ENCODE results near the gene NGDN.
A peak's percentile ranks its signal among the peaks of the same experiment; 100 is the strongest.

The NGDN gene

DNA sequence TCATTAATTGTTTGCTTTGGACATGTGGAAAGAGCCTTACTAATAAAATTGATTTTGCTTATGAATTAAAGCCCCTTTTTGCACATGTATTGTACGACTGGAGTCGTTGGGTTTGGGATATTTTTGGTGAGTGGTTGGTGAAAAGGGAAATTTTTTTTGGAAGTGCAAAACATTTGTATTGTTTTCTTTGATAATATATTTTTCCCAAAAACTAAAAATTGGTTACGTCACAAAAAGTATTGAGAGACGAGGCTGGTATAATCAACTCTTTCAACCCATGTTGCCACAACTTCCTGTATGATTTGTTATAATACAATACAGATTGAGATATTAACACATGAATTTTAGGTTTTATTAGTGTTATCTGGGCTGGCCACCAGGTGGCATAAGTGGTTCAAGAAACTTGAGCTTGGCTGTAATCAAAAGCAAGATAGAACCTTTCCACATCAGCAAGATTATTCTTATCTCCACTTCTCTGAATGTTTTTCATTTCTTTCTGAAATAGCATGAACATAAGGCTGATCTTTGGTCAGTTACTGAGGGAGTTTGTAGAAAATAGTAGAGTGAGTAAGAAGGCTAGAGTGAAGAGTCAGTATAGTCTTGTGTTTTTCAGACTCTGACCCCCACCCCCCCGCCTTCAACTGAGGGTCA, 8.7 kb downstream of the NGDN start:
- FAIRE-seq, result peak; percentile 84

DNA sequence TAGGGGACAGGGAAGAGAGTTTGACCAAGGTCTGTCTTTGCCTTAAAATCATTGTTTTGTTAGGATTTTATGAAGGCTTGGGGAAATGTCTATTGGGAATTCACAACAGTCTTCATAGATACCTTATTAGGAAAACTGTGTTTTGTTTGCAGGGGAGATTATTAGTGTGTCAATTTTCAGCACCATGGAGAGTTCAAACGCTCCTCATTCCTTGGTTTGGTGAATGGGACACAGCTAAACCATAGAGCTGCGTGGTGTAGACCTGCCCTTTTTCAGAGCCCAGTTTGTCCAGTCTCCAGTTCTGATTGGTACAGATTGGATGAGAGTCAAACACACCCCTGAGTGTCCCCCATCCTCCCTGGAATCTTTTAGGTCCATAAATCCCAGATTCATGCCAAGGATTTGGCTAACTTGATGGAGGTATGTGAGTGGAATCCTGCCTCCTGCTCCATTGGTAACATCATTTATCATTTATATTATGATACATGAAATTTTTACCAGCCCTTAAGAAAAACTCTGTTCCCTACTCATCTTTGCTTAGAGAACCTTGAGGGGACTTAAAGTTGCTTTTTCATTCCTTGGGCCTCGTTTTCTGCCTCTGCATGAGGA, 12.0 kb downstream of the NGDN start:
- no peak for FAIRE-seq

DNA sequence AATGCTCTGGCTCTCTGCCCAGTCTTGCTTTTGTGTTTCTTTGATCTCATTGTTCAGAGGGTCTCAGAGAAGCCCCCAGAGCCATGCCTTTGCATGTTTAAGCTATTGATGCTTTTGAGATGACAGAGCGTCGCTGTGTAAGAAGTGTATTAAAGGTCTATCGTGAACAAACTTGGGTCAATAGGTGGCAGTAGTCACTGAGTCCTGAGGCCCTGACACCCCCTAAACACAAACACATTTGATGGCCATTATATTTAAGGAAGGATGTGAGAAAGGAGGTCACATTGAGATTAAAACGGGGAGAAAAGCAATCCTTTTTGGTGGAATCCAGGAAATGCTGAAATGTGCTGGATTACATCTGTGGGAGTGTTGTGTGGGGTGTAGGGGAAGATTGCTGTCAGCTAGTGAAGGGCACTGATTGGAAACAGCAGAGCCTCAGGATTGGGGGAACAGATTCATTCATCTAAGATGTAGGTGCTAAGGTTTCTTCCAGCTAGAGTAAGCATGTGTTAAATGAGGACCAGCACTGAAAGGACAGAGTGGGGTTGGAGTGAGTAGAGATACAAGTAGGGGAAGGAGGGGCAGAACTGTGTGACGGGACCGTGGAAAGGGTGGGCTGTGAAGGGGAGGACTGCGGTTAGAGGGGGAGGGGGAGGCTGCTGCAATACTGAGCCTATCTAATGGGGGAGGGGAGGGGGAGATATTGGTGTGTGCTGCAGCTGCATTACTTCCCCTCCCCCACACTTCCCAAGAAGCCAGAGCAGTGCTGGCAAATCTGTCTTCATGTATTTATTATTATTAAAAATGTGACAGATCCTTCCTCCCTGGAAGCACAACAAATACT, 12.7 kb downstream of the NGDN start:
- FAIRE-seq, result no peak

DNA sequence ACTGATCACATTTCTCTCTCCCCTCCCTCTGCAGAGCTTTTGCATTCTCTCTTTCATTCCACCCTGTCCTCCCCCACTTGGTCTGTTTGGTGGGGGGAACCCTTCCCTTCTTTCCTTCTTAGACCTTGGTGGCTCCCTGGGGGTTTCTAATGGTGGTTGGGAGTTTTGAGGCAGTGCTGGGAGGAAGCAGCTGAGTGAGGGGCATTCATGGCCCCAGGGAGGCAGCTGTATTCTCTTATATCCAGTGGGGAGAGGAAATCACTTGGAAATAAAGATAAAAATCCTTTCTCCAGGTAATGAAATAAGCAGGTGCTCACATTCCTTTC, 13.3 kb downstream of the NGDN start:
- FAIRE-seq, result no peak

DNA sequence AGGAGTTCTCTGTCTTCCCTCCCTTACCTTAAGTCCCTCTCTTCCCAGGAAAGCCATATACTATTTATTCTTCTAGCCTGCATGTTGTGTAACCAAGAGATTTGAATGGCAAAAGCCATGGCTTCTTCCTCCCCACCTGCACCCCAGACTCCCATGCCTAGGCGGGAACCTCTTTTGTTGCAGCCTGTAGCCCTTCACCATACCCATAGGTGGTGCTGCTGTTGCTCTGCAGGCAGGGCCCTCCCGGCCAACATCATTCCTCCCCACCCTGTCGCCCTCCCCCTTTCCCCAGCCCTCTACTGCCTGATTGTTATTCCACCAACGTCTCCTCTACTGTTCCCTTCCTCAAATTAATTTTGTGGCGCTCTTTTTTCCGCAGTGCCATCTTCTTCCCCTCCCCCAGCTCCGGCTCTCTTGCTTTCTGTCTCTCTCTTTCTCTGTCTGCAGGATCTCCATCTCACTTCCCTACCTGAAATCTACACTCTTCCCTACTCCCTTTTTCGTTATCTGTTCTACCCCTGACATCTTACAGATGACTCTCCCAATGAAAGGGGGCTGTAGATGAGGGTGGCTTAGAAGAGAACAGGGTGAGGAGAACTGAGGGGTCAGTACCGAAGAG, 13.8 kb downstream of the NGDN start:
- FAIRE-seq, result no peak

DNA sequence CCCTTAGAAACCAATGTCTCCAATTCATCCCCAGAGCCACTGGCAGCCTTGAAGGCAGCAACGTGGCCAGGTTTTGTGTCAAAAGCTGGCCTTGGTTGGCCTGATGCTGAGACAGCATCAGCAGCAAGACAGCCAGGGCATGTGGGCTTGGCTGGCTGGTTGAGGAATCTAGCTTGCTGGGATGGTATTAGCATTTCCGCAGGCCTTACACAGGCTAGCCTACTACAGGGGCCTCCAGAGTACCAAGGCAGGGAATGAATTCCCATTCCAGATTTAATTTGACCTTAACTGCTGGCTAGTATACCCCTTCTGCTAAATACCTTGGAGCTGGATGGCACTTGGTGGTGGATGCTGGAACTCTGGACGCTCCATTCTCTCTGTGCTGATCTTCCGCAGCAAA, 15.8 kb downstream of the NGDN start:
- no peak for FAIRE-seq

DNA sequence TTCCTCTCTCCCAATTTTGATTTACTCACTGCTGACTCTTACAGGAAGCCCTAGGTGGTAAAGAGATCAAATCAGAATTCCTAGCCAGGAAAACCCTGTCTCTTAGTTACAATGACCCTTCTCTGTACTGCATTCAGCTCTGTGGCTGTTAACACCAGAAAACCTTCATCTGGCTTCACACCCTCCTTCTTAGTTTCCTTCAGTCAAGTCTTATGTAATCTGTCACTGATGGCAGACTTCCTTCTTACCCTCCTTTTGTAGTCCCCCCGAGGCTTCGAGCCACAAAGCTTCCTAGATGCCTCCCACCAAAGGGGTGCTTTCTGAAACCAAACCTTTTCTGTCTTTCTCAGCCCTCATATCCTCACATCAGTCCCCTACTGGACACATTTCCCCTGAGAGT, 16.5 kb downstream of the NGDN start:
- no peak for FAIRE-seq

DNA sequence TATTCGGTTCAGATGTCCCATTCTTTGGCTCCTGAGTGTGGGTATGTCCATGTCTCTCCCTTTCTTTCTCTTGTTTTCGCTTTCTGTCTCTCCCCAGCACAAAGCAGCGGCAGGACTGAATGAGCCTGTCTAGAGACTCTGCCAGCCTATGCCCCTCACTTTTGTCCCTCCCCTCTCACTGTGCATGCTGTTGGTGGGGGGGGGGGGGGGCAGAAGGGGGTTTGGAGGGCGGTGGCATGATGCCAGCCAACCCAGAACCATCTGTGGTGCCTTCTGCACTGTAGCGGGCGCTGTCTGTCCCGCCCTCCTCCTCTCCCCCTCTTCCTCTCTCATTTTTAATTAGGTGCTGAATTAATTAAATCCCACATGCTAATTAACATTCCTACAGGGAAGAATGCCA, 17.7 kb downstream of the NGDN start:
- no peak for FAIRE-seq

DNA sequence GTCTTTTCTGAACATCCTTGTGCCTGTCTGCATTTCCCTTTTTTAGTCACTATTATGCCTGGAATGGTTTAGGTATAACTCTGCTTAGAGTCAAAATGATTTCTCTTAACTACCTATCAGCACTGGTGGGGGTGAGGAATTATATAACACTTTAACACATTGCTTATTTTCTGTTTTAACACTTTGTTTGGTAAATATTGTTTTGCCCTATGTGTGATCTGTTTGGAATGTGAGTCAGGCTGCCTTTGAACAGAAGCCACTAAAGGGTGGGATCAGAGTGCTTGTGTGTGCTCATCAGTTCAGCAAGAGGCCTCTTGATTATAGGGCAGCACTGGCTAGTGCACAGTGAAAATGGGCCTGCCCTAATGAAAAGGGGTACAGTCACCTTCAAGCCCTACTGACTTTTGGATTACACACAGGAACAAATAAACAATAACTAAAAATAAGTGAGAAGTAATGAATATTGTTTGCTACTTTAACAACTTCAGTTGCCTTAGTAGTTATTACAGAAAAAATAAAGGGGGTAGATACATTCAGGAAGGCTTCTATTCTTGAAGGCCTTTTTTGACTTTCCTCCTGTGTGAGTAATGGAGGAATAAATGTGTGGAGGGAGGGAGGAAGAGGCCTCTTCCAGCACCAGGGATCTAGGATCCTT, 23.2 kb downstream of the NGDN start:
- no peak for FAIRE-seq

DNA sequence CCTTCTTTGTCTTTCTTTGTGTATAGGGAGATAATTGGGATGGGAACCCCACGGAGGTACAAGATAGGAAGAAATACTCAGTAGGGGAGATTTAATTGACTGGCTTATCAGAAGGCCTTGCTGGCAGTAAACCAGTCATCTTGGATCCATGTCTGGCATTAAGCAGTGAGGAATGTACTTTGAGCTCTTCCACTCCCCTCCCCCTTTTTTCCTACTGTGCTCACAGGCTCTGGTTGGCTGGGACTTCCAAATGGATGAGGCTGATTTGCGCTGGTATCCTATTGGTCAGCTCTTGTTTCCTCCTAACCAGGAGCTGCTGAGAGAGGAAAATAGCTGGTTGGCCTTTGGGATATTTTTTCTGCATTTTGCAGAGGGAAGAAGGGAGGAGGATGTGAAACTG, 24.7 kb downstream of the NGDN start:
- no peak for FAIRE-seq

DNA sequence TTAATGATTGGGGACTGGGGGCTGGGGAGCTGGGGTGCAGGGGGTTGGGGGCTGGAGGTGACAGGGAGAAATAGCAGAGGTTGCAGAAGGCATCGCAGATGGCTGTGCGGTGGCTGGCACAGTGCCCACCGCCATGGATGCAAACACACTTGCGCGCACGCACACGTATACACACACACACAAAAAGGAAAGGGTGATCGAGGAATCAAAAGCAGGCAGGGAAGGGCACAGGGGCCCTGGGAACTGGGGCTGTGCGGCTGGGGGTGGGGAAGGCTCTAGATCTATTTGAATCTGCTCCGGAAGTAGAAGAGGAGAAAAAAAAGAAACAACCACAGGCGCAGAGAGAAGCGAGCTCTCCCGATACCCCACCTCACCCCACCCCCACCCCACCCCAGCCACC, 42.7 kb downstream of the NGDN start:
- no peak for FAIRE-seq

DNA sequence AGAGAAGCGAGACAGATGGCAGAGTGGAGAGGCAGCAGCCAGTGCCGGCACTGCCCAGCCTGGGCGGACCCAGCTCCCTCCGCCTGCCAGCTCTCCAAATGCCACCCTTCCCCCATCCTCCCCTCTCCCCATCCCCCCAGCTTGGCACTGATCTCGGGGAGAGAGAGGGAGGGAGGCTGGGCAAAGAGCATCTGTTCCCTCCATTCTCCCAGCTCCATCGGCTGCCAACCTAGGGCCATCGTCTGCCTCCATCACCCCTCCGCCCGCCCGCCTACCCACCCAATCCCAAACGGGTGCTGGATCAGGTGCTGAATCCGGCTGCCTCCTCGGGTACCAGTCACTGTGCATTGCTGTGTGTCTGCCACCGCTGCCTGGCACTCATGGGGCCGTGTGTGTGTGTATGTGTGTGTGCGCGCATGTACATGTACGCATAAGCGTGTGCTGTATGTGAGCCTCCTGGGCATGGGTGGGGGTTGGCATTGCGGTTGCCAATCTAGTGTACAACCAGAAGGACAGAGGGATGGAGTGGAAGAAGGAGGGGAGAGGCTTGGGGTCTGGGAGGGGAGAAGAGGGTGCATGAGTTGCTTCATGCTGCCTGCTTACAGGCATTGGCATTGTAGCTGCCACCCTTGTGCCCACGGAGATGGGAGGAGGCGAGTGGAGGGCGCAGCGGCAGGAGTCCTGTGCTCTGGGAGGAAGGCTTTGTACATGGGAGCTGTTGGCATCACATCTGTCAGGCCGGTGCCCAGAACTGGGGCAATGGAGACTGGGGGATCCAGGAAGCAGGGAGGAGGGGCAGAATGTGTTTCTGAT, 43.7 kb downstream of the NGDN start:
- no peak for FAIRE-seq

DNA sequence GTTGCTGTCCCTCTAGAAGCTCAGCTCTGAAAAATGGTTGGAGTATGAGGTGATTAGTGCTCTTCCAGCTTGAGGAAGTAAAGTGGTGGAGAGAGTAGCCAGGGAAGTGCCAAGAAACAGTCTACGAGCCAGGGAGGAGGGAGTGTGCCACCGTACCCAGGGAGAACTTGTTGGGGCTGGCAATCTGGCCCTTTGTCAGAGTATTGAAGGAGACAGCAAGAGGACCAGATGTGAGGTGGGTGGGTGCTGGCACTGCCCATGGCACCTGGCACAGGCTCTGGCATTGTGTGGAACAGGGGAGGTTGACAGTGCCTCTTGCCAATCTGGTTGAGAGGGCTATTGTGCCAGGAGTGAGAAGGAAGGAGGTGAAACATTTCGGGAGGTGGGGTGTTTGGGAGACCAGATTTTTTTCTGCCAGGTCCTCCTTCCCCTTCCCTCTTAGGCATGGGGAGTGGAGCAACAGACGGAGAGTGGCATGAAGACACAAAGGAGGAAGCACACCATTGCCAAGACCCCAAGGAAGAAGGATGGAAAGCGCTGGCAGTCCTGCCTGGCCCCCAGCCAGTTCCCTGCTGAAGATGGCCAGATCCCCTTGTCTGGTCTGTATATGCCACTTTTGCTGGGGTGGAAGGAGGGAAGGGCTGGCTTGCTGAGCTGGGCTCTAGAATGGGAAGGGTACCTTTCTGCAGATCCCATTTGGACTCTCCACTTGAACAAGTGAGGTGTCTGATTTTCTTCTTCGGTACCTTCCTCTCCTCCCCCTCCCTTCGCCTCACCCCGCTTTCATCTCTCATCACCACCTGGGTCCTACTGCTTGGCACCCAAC, 44.5 kb downstream of the NGDN start:
- no peak for FAIRE-seq

DNA sequence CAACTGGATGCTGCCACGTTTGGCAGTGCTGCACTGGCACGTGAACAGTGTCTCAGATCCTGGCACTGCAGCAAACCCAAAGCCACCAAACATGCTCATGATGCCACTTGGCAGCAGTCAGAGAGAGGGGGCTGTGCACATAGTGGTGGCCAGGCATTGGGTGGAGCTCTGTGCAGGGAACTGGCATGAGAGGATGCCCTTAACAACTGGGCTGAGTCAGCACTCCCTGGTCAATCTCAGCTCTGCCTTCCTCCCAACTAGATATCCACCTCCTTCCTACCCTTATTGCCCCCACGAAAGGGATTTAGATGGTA, 45.1 kb downstream of the NGDN start:
- no peak for FAIRE-seq

DNA sequence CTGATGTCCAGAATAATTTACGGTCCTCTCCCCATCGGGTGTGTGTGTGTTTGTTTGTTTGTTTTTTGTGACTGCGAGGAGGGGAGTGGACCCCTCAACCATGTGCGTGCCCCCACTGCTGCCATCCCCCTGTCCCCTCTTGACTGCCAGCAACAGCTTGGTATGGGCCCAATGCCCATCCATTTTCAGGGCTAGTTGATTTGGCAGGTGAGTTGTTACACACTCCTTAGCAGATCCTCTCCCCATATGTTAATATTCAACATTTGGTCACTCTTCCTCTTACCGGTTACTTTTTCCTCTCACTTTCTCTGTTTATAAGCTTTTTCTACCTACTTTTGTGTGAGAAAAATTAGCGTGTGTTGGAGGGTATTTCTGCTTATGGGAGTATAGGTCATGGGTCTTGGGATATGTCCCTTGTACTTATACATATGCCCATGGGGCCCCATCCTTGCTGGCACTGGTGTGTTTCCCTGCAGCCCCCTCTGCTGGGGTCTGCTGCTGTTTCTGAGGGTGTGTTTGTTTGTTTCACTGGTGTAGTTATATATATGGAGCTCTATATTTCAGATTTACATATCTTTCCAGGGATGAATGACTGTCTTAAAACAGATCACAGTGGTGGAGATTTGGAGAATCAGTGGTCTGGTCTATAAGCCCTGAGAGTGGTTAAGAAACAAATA, 48.3 kb downstream of the NGDN start:
- no peak for FAIRE-seq

DNA sequence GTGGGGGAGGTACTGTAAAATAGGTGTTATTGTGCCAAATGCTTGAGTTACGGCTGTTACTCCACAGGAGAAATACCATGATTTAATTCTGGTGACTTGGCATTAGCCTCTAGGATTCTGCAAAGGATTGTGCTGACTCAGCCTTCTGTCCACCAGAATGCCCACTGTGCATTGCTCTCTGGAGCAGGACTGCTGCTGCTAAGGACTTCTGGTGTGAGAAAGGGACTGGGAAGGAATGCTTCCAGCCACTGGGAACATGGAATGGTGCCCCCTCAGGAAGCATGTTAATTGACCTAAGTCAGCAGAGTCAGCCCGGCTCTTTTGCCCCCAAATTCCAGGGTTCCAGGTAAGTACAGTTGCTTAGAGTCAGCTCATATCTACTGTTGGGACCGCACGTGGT, 49.2 kb downstream of the NGDN start:
- FAIRE-seq, result no peak

DNA sequence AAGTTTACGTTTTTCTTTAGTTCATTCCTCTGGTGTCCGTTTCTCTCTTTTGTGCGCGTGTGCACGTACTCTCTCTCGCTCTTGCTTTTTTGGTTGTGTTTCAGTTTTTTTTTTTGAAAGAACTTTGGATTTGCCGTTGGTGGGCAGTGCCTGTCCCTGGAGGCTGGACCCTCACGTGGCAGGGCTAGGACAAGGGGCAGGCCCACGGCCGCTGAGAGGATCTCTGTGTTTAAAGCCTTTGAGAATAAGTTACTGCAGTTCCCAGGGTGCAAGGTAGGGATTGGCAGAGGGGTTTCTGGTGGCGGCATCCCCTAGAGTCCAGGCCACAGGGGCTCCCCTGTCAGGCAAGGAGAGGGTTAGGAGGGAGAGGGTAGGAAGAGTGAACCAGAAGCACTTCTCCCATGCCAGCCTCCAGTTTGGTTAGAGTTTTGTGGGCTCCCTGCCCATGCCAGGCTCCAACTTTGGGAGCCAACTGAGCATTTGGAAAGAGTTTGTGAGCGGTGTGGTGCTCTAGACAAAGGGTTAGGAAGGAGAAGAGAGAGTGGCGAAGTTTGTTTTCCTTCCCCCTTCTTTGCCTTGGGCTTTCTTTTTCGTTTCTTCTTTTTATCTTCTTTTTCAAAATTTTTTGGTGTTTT, 51.5 kb downstream of the NGDN start:
- no peak for FAIRE-seq

DNA sequence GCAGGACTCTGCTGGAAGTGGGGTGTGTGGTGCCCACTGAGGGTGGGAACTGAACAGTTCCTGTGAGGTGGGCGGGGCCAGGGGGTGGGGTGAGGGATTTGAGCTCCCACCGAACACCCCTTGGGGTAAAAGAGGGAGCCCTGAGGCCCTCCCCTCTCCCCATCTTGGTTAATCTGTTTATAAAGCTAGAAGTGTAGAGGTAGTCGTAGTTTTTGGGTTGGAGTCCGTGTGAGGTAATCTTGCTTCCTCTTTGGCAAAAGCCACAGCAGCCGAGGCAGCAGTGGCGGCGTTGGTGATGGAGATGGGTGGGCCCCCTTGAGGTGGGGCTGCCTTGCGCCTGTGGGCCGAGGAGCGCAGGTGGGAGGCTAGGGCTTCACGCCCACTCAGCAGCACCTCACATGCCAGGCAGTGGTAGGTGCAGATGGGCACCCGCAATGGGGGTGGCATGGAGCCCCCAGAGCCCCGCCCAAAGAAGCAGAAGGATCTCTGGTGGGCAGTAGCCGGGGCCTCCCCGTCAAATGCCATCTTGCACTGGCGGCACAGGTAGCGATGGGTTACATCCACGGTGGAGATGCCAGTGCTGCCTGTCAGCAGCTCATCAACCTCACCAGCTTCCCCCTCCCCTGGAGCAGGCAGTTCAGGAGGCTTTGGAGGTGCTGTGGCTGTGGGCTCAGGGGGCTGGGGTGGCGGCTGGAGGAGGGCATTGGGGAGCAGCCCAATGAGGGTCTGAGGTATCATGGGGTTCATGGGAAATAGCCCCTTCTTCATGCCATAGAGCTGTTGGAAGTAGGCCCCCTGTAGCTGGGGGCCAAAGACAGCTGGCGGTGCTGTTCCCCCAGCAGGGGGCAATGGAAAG, 52.5 kb downstream of the NGDN start:
- no peak for FAIRE-seq

DNA sequence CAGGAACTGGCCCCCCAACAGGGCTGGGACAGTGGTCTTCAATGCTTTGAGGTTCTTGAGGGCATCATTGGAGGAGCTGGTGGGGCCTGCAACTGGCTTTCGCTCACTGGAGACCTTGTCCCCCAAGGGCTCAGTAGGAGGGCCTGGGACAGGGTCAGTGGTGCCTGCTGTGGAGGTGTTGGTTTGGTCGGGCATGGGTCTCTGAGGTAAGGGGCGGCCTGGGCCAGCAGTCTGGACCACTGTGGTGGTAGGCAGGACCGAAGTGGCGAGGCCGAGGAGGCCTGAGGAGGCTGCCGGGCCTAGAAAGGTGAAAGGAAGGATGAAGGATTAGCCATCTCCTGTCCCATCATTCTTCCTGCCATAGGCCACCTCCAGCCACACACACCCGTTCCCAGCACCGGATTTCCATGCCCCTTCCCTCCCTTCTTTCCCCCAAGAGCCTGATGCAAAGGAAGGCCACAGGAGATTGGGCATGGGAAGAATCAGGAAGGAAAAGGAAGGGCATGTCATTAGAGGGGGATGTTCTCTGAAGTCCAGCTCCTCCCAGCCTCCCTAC, 53.2 kb downstream of the NGDN start:
- FAIRE-seq, result no peak
